ENCODE measurements around the gene RNU6-1.

RNU6-1 gene

DNA sequence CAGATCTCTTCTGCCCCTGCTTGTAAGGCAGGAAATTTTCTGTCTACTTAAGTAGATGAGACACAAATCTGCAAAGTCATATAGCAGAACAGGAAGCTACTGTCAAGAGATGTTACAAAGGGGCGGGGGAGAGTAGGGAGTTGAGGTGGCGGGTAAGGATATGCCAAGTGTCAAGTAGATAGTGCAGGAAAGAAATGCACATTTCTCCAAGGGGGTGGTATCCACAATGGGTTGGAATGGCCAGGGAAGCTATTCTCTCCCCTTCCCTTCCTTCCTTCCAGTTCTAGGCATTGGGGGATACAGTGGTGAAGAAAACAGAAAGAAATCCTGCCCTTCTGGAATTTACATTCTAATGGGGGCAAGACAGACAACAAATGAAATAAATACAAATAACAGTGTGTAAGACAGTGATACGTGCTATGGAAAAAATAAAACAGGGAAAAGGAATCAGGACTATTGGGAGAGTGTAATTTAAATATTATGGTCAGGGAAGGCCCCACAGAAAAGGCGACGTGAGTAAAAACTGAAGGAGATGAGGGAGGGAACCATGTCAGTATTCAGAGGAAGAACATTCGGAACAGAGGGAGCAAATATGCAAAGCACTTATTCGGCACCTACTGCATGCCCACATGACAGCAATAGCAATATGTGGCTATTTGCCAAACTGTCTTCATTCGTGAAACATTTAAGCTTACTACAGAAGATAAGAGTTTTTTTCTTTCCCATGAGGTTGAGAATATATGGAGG lies 42.8 kb upstream of the RNU6-1 start:
- TF ChIP-seq CTCF (IDR thresholded peaks at IDR 0.05), result no peak

GRCh38 chr15:67880651-67881182 lies 40.9 kb upstream of the RNU6-1 start:
- no peak for TF ChIP-seq CTCF (IDR thresholded peaks at IDR 0.05)

GRCh38 chr15:67879440-67880129 lies 39.7 kb upstream of the RNU6-1 start:
- no peak for TF ChIP-seq CTCF (IDR thresholded peaks at IDR 0.05)

- no peak for TF ChIP-seq CTCF (IDR thresholded peaks at IDR 0.05)
Observed at GRCh38 chr15:67878712-67879206, 38.9 kb upstream of the RNU6-1 start.

DNA sequence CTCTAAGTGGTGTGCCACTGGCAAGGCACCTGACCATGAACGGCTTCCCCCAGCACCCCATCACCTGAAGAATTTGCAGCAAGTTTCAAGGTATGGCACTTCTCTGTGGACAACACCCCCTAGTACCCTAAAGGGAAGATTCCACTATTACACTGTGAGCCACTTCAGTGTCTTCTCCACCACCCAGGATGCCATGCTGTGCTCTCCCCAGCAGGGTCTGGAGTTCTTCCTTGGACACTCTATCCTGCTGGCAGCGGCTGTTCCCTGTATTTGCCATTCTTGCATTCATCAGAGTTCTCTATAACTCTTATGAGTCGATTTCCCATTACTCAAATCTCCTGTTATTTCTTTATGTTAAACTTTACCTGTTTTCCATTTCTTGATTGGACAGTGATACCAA lies 33.9 kb upstream of the RNU6-1 start:
- TF ChIP-seq CTCF (IDR thresholded peaks at IDR 0.05), result no peak

- no peak for TF ChIP-seq CTCF (IDR thresholded peaks at IDR 0.05)
Observed at GRCh38 chr15:67870868-67871408, 31.1 kb upstream of the RNU6-1 start.

DNA sequence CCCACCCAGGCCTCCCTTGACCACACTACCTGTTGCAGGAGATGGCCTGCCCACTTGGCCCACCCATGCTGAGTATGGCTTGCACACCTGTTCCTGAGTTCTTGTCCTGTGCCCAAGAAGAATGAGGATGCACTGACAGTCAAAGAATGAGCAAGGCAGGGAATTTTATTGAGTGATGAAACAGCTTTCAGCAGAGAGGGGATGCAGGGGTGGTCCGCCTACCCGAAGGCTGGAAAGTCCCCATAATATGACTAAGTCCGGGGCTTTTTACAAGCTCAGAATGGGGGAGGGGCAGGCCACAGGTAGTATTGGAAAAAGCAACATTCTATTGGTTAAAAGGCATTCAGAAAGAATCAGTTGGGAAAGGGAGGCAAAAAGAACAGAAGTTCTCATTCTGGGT lies 29.9 kb upstream of the RNU6-1 start:
- no peak for TF ChIP-seq CTCF (IDR thresholded peaks at IDR 0.05)
